Panc1 (cell line): ENCODE results near the gene ITGB1. TPM values are rescaled to one million over a fixed set of nuclear protein-coding genes. Genes with fewer than 3 reads are reported as not detected.

Source experiments
- ATAC-seq: fragments of 200-7000 bp; cut with Tn5 transposase; 2 replicates; pipeline ENCODE4 v1.9.1; 2020; ENCODE audit warnings: mild to moderate bottlenecking, moderate library complexity
- BruUV-seq: library from RNA; stranded (reverse); fragments of 400-500 nt; replicated peaks from 2 replicates; lab custom pipeline; 2021; lab: Mats Ljungman, UMichigan
- CTCF ChIA-PET: fragments of 300-600 bp; sonication (Branson Sonifier 250); formaldehyde crosslinking; loops from one replicate; lab custom pipeline; 2022; ENCODE audit warnings: antibody characterized with exemption; lab: Charles Lee
- POLR2A ChIA-PET: fragments of 300-600 bp; sonication (Branson Sonifier 250); formaldehyde crosslinking; loops from one replicate; lab custom pipeline; 2022; ENCODE audit warnings: antibody characterized with exemption; lab: Charles Lee
- DNase-seq: peaks from one replicate; pipeline ENCODE4 v3.0.0-alpha.2; 2010; ENCODE audit warnings: low read depth, low spot score
- H3K27ac ChIP-seq: 2 replicates; pipeline ENCODE4 v1.5.1; 2011; ENCODE audit warnings: mild to moderate bottlenecking, low read length, inconsistent platforms
- H3K27me3 ChIP-seq: fragments of 200-500 bp; sonication (Bioruptor generic); 2 replicates; pipeline ENCODE4 v1.6.0; 2014; ENCODE audit warnings: low read length, inconsistent platforms; ENCODE audit not compliant: control insufficient read depth, insufficient read depth
- H3K36me3 ChIP-seq: fragments of 200-500 bp; sonication (Bioruptor generic); 2 replicates; pipeline ENCODE4 v1.5.1; 2014; ENCODE audit warnings: inconsistent platforms, mild to moderate bottlenecking, low read length, moderate library complexity; ENCODE audit not compliant: control insufficient read depth, insufficient read depth
- H3K4me1 ChIP-seq: 2 replicates; pipeline ENCODE4 v1.5.1; 2011; ENCODE audit warnings: inconsistent platforms, mild to moderate bottlenecking, low read length, moderate library complexity; ENCODE audit not compliant: control insufficient read depth, insufficient read depth
- H3K4me3 ChIP-seq, 2 experiments: 2 replicates each; pipeline ENCODE4 v1.5.1; 2011 to 2012; ENCODE audit warnings: low read depth in 2 of 2, low read length in 2 of 2, mild to moderate bottlenecking in 2 of 2, inconsistent platforms in 1 of 2, moderate library complexity in 1 of 2
- H3K9me3 ChIP-seq: fragments of 200-500 bp; sonication (Bioruptor generic); 2 replicates; pipeline ENCODE4 v1.5.1; 2014; ENCODE audit warnings: low read depth, mild to moderate bottlenecking, inconsistent platforms, low read length, moderate library complexity; ENCODE audit not compliant: control insufficient read depth, insufficient read depth
- CTCF ChIP-seq: fragments of 450-650 bp; IDR thresholded peaks from 2 replicates; pipeline ENCODE4 v1.5.1; 2017; ENCODE audit warnings: mild to moderate bottlenecking
- POLR2AphosphoS5 ChIP-seq: IDR thresholded peaks from 2 replicates; pipeline ENCODE4 v1.6.1; 2012; ENCODE audit warnings: mild to moderate bottlenecking, low read depth, low read length, moderate library complexity
- REST ChIP-seq, 2 experiments: IDR thresholded peaks; 2 replicates each; pipeline ENCODE4 v1.6.1; 2011 to 2012; ENCODE audit warnings: low read depth in 2 of 2, control low read depth in 1 of 2, low read length in 1 of 2, mild to moderate bottlenecking in 1 of 2, moderate library complexity in 1 of 2; ENCODE audit not compliant: insufficient read depth in 1 of 2
- SIN3A ChIP-seq: IDR thresholded peaks from 2 replicates; pipeline ENCODE4 v1.6.1; 2012; ENCODE audit warnings: low read depth, mild to moderate bottlenecking, low read length, moderate library complexity, borderline replicate concordance; ENCODE audit not compliant: insufficient read depth
- TCF7L2 ChIP-seq: IDR thresholded peaks from 2 replicates; pipeline ENCODE4 v1.6.1; 2011; ENCODE audit warnings: mild to moderate bottlenecking, low read depth, low read length, inconsistent platforms
- in situ Hi-C: cut with HindIII; loops from 2 replicates; pipeline ENCODE4 v1.10.0; 2016; ENCODE audit warnings: low sequenced_read_pairs, low pct_unique_long_range_greater_than_20kb
- intact Hi-C: fragments of 100-400 bp; cut with micrococcal nuclease; formaldehyde crosslinking; loops from one replicate; pipeline ENCODE4 v1.10.0; 2022; ENCODE audit not compliant: unreplicated experiment
- total RNA-seq: library from RNA; stranded (reverse); gene quantifications from one replicate; pipeline ENCODE4 v1.2.1, GENCODE V29; 2021; ENCODE audit not compliant: unreplicated experiment

ITGB1 gene
- total RNA-seq, 1 experiment from 2014 or later = 803 TPM

- in situ Hi-C loops (no loop called here), intact Hi-C loops (loop anchor here (10.0 kb wide), 1 partner anchor 95 kb away; no protein-coding TSS in a partner anchor)
- H3K27me3 ChIP-seq = no peaks in the 10 kb centered on the region
- ATAC-seq (no peak), DNase-seq (no peak)
- BruUV-seq = no TSS peak
- no peaks in the 10 kb centered on the region for H3K36me3 ChIP-seq
- no peak overlapping the region for H3K27ac ChIP-seq
- H3K4me1 ChIP-seq = no peaks in the 10 kb centered on the region; the same call in none of the 2 replicates
- H3K4me3 ChIP-seq = no peak overlapping the region
- no peaks in the 10 kb centered on the region for H3K9me3 ChIP-seq
- CTCF ChIA-PET = no interaction called here
- no peak for TF ChIP-seq REST (IDR thresholded peaks at IDR 0.05; ENCODE audit: insufficient read depth in 1 of 2, low read depth in 2 of 2, low read length in 1 of 2)
- no peak for TF ChIP-seq TCF7L2
- no peak for TF ChIP-seq CTCF
- TF ChIP-seq POLR2AphosphoS5 = no peak
- no peak for TF ChIP-seq SIN3A
- POLR2A ChIA-PET = no interaction called here
Observed at GRCh38 chr10:32889631-32890212, 68.3 kb downstream of the ITGB1 start.

GRCh38 chr10:32888161-32888927 lies 69.7 kb downstream of the ITGB1 start:
- Histone ChIP-seq H3K27me3 (no peaks in the 10 kb centered on the region), H3K4me3 (no peak overlapping the region), H3K36me3 (no peaks in the 10 kb centered on the region), H3K9me3 (no peaks in the 10 kb centered on the region), H3K27ac (no peak overlapping the region), H3K4me1 (no peaks in the 10 kb centered on the region; the same call in none of the 2 replicates)
- POLR2A ChIA-PET = interaction anchor here (0.9 kb wide), 1 partner anchor 439 kb away, joined by 4 read pairs; no protein-coding TSS in a partner anchor
- in situ Hi-C loops = no loop called here
- no TSS peak for BruUV-seq
- DNase-seq = no peak
- no peak for ATAC-seq
- TF ChIP-seq TCF7L2 (no peak), REST (IDR thresholded peaks at IDR 0.05; ENCODE audit: insufficient read depth in 1 of 2, low read depth in 2 of 2, low read length in 1 of 2) (no peak), SIN3A (no peak), CTCF (no peak), POLR2AphosphoS5 (no peak)
- intact Hi-C loops = no loop called here
- CTCF ChIA-PET = no interaction called here
